ENCODE measurements around the gene TTC19. TPM values are rescaled to one million over a fixed set of nuclear protein-coding genes. Genes with fewer than 3 reads are reported as not detected.
A peak's percentile ranks its signal among the peaks of the same experiment; 100 is the strongest.

Gene TTC19
- total and polyA plus RNA-seq, 2 experiments from 2014 or later = 30.3 to 93.5 TPM

- no peak for DNase-seq (ENCODE audit: low spot score)
- no peak for TF ChIP-seq NANOG (IDR thresholded peaks at IDR 0.05; ENCODE audit: borderline replicate concordance)
- TF ChIP-seq ZNF114 (CRISPR knock-in tag; IDR thresholded peaks at IDR 0.05) = no peak
- TF ChIP-seq POLR2AphosphoS5 (IDR thresholded peaks at IDR 0.05; ENCODE audit: low read depth) = no peak
- TF ChIP-seq JUNB (IDR thresholded peaks at IDR 0.05; ENCODE audit: unreplicated experiment) = no peak
- no peak for TF ChIP-seq EZH2 (IDR thresholded peaks at IDR 0.05; ENCODE audit: low read depth, unreplicated experiment)
- TF ChIP-seq CREB1 (CRISPR knock-in tag; IDR thresholded peaks at IDR 0.05; ENCODE audit: low read depth) = no peak
- TF ChIP-seq ZNF462 (CRISPR knock-in tag; IDR thresholded peaks at IDR 0.05) = no peak
- Histone ChIP-seq H3K36me3 (ENCODE audit: insufficient read depth) (peaks cover 18% of the 10 kb centered on the region), H3K9me2 (ENCODE audit: insufficient read depth) (no peaks in the 10 kb centered on the region), H4K20me1 (replicated peaks; ENCODE audit: insufficient read depth) (peaks cover 12% of the 10 kb centered on the region), H3F3A (replicated peaks; ENCODE audit: low read depth) (no peaks in the 10 kb centered on the region), H3K4me1 (ENCODE audit: insufficient read depth) (peaks cover 12% of the 10 kb centered on the region), H3K79me2 (replicated peaks; ENCODE audit: insufficient read depth) (peaks cover 38% of the 10 kb centered on the region), H2AFZ (no peak overlapping the region), H3K27ac (ENCODE audit: low read depth) (no peak overlapping the region), H3K4me2 (no peak overlapping the region; the same call in 1 of the 2 replicates), H3K27me3 (ENCODE audit: insufficient read depth) (no peaks in the 10 kb centered on the region), H3K4me3 (no peak overlapping the region)
- H3K4me3 Mint-ChIP-seq = peak overlapping the region; percentile 88; the same call in 2 of the 3 replicates
- peaks cover 12% of the 10 kb centered on the region for H3K4me1 Mint-ChIP-seq
- peaks cover 4% of the 10 kb centered on the region for H3K27me3 Mint-ChIP-seq (ENCODE audit: insufficient read depth, low read depth, poor library complexity)
- H3K27ac Mint-ChIP-seq = peak overlapping the region; percentile 97; the same call in 1 of the 2 replicates
- peaks cover 43% of the 10 kb centered on the region for H3K36me3 Mint-ChIP-seq (ENCODE audit: low read depth)
- peaks cover 6% of the 10 kb centered on the region for H3K9me3 Mint-ChIP-seq
- ATAC-seq = no peak
These were observed 1.5 kb upstream of the TTC19 start for GRCh38 chr17:15998031-15998562.
